GM12878 (cell line): ENCODE measurements around the gene ITPKB. TPM values are rescaled to one million over a fixed set of nuclear protein-coding genes. Genes with fewer than 3 reads are reported as not detected.

Source experiments
- ATAC-seq: fragments of 200-7000 bp; cut with Tn5 transposase; 3 replicates; pipeline ENCODE4 v1.9.1; 2020; ENCODE audit warnings: mild to moderate bottlenecking, moderate library complexity
- BruUV-seq: library from RNA; stranded (reverse); fragments of 400-500 nt; replicated peaks from 2 replicates; lab custom pipeline; 2021; lab: Mats Ljungman, UMichigan
- CTCF ChIA-PET: fragments of 300-600 bp; sonication (Branson Sonifier 250); formaldehyde crosslinking; extraction: SDS; loops from one replicate; lab custom pipeline; 2021; ENCODE audit warnings: inconsistent platforms; lab: Yijun Ruan, JAX
- POLR2A ChIA-PET: fragments of 350-600 bp; formaldehyde crosslinking; extraction: SDS; loops from one replicate; lab custom pipeline; 2021; ENCODE audit warnings: inconsistent platforms; lab: Charles Lee
- RAD21 ChIA-PET: fragments of 300-600 bp; sonication (Branson Sonifier 250); formaldehyde crosslinking; loops from one replicate; lab custom pipeline; 2023; ENCODE audit warnings: antibody characterized with exemption; ENCODE audit not compliant: unreplicated experiment; lab: Charles Lee
- SMC1A ChIA-PET: fragments of 300-600 bp; sonication (Branson Sonifier 250); formaldehyde crosslinking; loops from one replicate; lab custom pipeline; 2023; ENCODE audit not compliant: unreplicated experiment, uncharacterized antibody; lab: Charles Lee
- DNase-seq: peaks from one replicate; pipeline ENCODE4 v3.0.0-alpha.2; 2011; ENCODE audit warnings: low read depth, low spot score
- FAIRE-seq: peaks from 3 replicates; lab custom pipeline; 2011; peaks lifted over from hg19 to GRCh38; lab: Jason Lieb, UNC
- H2AFZ ChIP-seq: 2 replicates; pipeline ENCODE4 v1.6.0; 2011; ENCODE audit warnings: low read depth, low read length, control low read depth; ENCODE audit not compliant: control insufficient read depth
- H3K27ac ChIP-seq: 2 replicates; pipeline ENCODE4 v1.5.1; 2011; ENCODE audit warnings: control low read depth; ENCODE audit not compliant: control insufficient read depth, insufficient read depth
- H3K27me3 ChIP-seq, 2 experiments: replicated peaks in 1 of 2; 2 replicates each; pipeline versions ENCODE4 v1.6.0 to v1.6.1; 2011; ENCODE audit warnings: low read length in 1 of 2; ENCODE audit not compliant: control insufficient read depth in 2 of 2, insufficient read depth in 2 of 2
- H3K36me3 ChIP-seq, 2 experiments: 2 replicates each; pipeline ENCODE4 v1.5.1; 2011; ENCODE audit warnings: low read length in 1 of 2; ENCODE audit not compliant: control insufficient read depth in 2 of 2, insufficient read depth in 2 of 2
- H3K4me1 ChIP-seq: 2 replicates; pipeline ENCODE4 v1.6.1; 2011; ENCODE audit warnings: mild to moderate bottlenecking, low read length, moderate library complexity, mixed read lengths; ENCODE audit not compliant: control insufficient read depth, insufficient read depth
- H3K4me2 ChIP-seq: 2 replicates; pipeline ENCODE4 v1.6.0; 2011; ENCODE audit warnings: control low read depth; ENCODE audit not compliant: control insufficient read depth, insufficient read depth
- H3K4me3 ChIP-seq: fragments of 200-600 bp; sonication (generic); 2 replicates; pipeline ENCODE4 v1.5.1; 2016
- H3K79me2 ChIP-seq: 2 replicates; pipeline ENCODE4 v1.6.0; 2011; ENCODE audit warnings: low read length; ENCODE audit not compliant: control insufficient read depth, insufficient read depth
- H3K9ac ChIP-seq: 2 replicates; pipeline ENCODE4 v1.8.0; 2011; ENCODE audit warnings: low read length, control low read depth, mixed read lengths; ENCODE audit not compliant: control insufficient read depth, insufficient read depth
- H3K9me3 ChIP-seq: replicated peaks from 3 replicates; pipeline ENCODE4 v1.5.1; 2011; ENCODE audit warnings: mild to moderate bottlenecking, low read length; ENCODE audit not compliant: control insufficient read depth, insufficient read depth
- H4K20me1 ChIP-seq: 2 replicates; pipeline ENCODE4 v1.6.0; 2011; ENCODE audit not compliant: control insufficient read depth, insufficient read depth
- ATF7 ChIP-seq: fragments of 450-650 bp; IDR thresholded peaks from 2 replicates; pipeline ENCODE4 v1.6.1; 2016; ENCODE audit warnings: low read depth, mild to moderate bottlenecking
- BRCA1 ChIP-seq: IDR thresholded peaks from 2 replicates; pipeline ENCODE4 v1.6.1; 2011; ENCODE audit warnings: low read depth, low read length, improper control_type of control experiment
- HCFC1 ChIP-seq: fragments of 150-350 bp; IDR thresholded peaks from 2 replicates; pipeline ENCODE4 v1.6.1; 2014; ENCODE audit warnings: low read length
- HDAC6 ChIP-seq: fragments of 200-600 bp; sonication (generic); IDR thresholded peaks from one replicate; pipeline ENCODE4 v1.8.0; 2017; ENCODE audit warnings: antibody characterized with exemption; ENCODE audit not compliant: unreplicated experiment
- JUNB ChIP-seq: IDR thresholded peaks from 2 replicates; pipeline ENCODE4 v1.6.1; 2016; ENCODE audit warnings: antibody characterized with exemption, mild to moderate bottlenecking
- JUND ChIP-seq: IDR thresholded peaks from 2 replicates; pipeline ENCODE4 v1.6.1; 2012; ENCODE audit warnings: low read depth, mild to moderate bottlenecking, low read length, improper control_type of control experiment, moderate library complexity
- MXI1 ChIP-seq: fragments of 150-350 bp; IDR thresholded peaks from 2 replicates; pipeline ENCODE4 v1.6.1; 2011; ENCODE audit warnings: low read depth, mild to moderate bottlenecking, inconsistent platforms, low read length, improper control_type of control experiment
- MYB ChIP-seq: fragments of 150-350 bp; IDR thresholded peaks from 2 replicates; pipeline ENCODE4 v1.6.1; 2014; ENCODE audit warnings: mild to moderate bottlenecking, low read depth, low read length, borderline replicate concordance
- NBN ChIP-seq: fragments of 450-650 bp; IDR thresholded peaks from 2 replicates; pipeline ENCODE4 v1.6.1; 2016
- NFYA ChIP-seq: IDR thresholded peaks from 2 replicates; pipeline ENCODE4 v1.6.1; 2011; ENCODE audit warnings: low read depth, mild to moderate bottlenecking, low read length, improper control_type of control experiment, borderline replicate concordance
- PAX8 ChIP-seq: fragments of 450-650 bp; IDR thresholded peaks from 2 replicates; pipeline ENCODE4 v1.6.1; 2017; ENCODE audit warnings: mild to moderate bottlenecking, moderate library complexity
- RFX5 ChIP-seq: IDR thresholded peaks from 2 replicates; pipeline ENCODE4 v1.6.1; 2011; ENCODE audit warnings: low read depth, low read length, improper control_type of control experiment
- TAF1 ChIP-seq: IDR thresholded peaks from 2 replicates; pipeline ENCODE4 v1.6.1; 2011; ENCODE audit warnings: mild to moderate bottlenecking, low read depth, low read length, borderline replicate concordance
- TARDBP ChIP-seq: IDR thresholded peaks from 2 replicates; pipeline ENCODE4 v1.6.1; 2016; ENCODE audit warnings: borderline replicate concordance
- ZNF622 ChIP-seq: fragments of 450-650 bp; IDR thresholded peaks from 2 replicates; pipeline ENCODE4 v1.6.1; 2017; ENCODE audit warnings: mild to moderate bottlenecking, inconsistent platforms
- WGBS: methylation state at CpG from one replicate; pipeline ENCODE4 v1.1.6; 2016; ENCODE audit warnings: low lambda C conversion rate; ENCODE audit not compliant: insufficient replicate concordance, insufficient coverage; ENCODE audit errors: missing lambda C conversion rate; 5-methylcytosine and 5-hydroxymethylcytosine counted together
- in situ Hi-C: fragments of 300-500 bp; cut with MboI; formaldehyde crosslinking; loops from 9 replicates; pipeline ENCODE4 v1.14.3; 2018; ENCODE audit warnings: mixed read lengths
- intact Hi-C: fragments of 100-400 bp; cut with micrococcal nuclease; formaldehyde crosslinking; loops from one replicate; pipeline ENCODE4 v1.14.2; 2022; ENCODE audit not compliant: unreplicated experiment
- polyA plus RNA-seq, 11 experiments: library from polyadenylated mRNA; depleted of rRNA in 4 of 11; unstranded in 6 of 11; stranded (reverse) in 5 of 11; fragments of >200 nt; fragmentation: Nextera tagmentation in 4 of 11; fragmentation: Illumina TruSeq in 1 of 11; extraction: Ambion mirVana in 4 of 11; extraction: Trizol in 1 of 11; gene quantifications; 1 replicate in 1 of 11; 2 replicates in 10 of 11; pipeline versions ENCODE4 v1.2.1 to v1.2.3, GENCODE V29; 2011 to 2016; ENCODE audit warnings: inconsistent platforms in 2 of 11, missing spikeins in 2 of 11, low read depth in 1 of 11
- total RNA-seq, 4 experiments: library from RNA; depleted of rRNA in 3 of 4; stranded (reverse); fragments of >200 nt in 3 of 4; fragmentation: Illumina TruSeq in 1 of 4; extraction: Trizol in 1 of 4; gene quantifications; 2 replicates each; pipeline versions ENCODE4 v1.2.1 to v1.2.3, GENCODE V29; 2013 to 2021
- TF ChIP-seq, protein P1 (sequence below): fragments of 450-650 bp; conservative IDR thresholded peaks from 2 replicates; pipeline ENCODE4 v1.6.1; 2017; ENCODE audit warnings: mild to moderate bottlenecking, moderate library complexity
- TF ChIP-seq, protein P2 (sequence below): IDR thresholded peaks from 2 replicates; pipeline ENCODE4 v1.6.1; 2011; ENCODE audit warnings: low read depth, mild to moderate bottlenecking, low read length, moderate library complexity, borderline replicate concordance; ENCODE audit errors: extremely low read depth
- TF ChIP-seq, protein P3 (sequence below): fragments of 450-650 bp; IDR thresholded peaks from 2 replicates; pipeline ENCODE4 v1.6.1; 2014; ENCODE audit warnings: mild to moderate bottlenecking

Gene ITPKB
- total and polyA plus RNA-seq, 10 of the 15 experiments (the other 5 are each of a cell fraction or from before 2014, with no cell fraction given) = 1.3 to 38.7 (median 12.9) TPM

GRCh38 chr1:226652613-226653012 lies 86.5 kb downstream of the ITPKB start:
- Histone ChIP-seq H3K27ac (no peak overlapping the region), H3K4me2 (no peak overlapping the region), H3K9ac (no peak overlapping the region), H3K36me3 (peaks cover 6 to 11% of the 10 kb centered on the region in 2 experiments; a peak in 3 of 4 replicates), H2AFZ (no peak overlapping the region), H3K4me3 (no peak overlapping the region), H3K27me3 (no peaks in the 10 kb centered on the region), H3K4me1 (peaks cover 39% of the 10 kb centered on the region), H3K79me2 (peaks cover 24% of the 10 kb centered on the region), H4K20me1 (peaks cover 5% of the 10 kb centered on the region; the same call in 1 of the 2 replicates), H3K9me3 (no peaks in the 10 kb centered on the region)
- in situ Hi-C loops = no loop called here
- no peak for FAIRE-seq
- DNase-seq = no peak
- intact Hi-C loops = loop anchor here (2.0 kb wide), 1 partner anchor 50 kb away; no protein-coding TSS in a partner anchor
- ChIA-PET CTCF (interaction anchor here (1.0 to 2.5 kb wide), 4 partner anchors 8 to 36 kb away, joined by 3 to 12 read pairs (median 5); no protein-coding TSS in a partner anchor), RAD21 (interaction anchor here (1.1 to 2.9 kb wide), 4 partner anchors 9 to 86 kb away, joined by 3 to 17 read pairs (median 6); partner anchors contain the start of gene ITPKB), POLR2A (interaction anchor here (0.9 to 1.7 kb wide), 3 partner anchors 8 to 28 kb away, joined by 3 to 5 read pairs (median 4); no protein-coding TSS in a partner anchor), SMC1A (interaction anchor here (1.9 to 3.5 kb wide), 6 partner anchors 9 to 175 kb away, joined by 6 to 34 read pairs (median 12); no protein-coding TSS in a partner anchor)
- TF ChIP-seq JUNB (no peak), PAX8 (no peak), HCFC1 (no peak), ATF7 (no peak), HDAC6 (no peak), ZNF622 (no peak), NBN (no peak), BRCA1 (no peak), TAF1 (no peak), JUND (no peak), RFX5 (no peak), MYB (no peak), NFYA (no peak), MXI1 (no peak), TARDBP (no peak)
- TF ChIP-seq, protein P1, sequence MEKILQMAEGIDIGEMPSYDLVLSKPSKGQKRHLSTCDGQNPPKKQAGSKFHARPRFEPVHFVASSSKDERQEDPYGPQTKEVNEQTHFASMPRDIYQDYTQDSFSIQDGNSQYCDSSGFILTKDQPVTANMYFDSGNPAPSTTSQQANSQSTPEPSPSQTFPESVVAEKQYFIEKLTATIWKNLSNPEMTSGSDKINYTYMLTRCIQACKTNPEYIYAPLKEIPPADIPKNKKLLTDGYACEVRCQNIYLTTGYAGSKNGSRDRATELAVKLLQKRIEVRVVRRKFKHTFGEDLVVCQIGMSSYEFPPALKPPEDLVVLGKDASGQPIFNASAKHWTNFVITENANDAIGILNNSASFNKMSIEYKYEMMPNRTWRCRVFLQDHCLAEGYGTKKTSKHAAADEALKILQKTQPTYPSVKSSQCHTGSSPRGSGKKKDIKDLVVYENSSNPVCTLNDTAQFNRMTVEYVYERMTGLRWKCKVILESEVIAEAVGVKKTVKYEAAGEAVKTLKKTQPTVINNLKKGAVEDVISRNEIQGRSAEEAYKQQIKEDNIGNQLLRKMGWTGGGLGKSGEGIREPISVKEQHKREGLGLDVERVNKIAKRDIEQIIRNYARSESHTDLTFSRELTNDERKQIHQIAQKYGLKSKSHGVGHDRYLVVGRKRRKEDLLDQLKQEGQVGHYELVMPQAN = no peak
- TF ChIP-seq, protein P2, sequence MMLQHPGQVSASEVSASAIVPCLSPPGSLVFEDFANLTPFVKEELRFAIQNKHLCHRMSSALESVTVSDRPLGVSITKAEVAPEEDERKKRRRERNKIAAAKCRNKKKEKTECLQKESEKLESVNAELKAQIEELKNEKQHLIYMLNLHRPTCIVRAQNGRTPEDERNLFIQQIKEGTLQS = no peak
- TF ChIP-seq, protein P3, sequence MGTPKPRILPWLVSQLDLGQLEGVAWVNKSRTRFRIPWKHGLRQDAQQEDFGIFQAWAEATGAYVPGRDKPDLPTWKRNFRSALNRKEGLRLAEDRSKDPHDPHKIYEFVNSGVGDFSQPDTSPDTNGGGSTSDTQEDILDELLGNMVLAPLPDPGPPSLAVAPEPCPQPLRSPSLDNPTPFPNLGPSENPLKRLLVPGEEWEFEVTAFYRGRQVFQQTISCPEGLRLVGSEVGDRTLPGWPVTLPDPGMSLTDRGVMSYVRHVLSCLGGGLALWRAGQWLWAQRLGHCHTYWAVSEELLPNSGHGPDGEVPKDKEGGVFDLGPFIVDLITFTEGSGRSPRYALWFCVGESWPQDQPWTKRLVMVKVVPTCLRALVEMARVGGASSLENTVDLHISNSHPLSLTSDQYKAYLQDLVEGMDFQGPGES = no peak
- no peak; the same call in 2 of the 3 replicates for ATAC-seq
- WGBS = 97% methylated on average over 6 of the region's 6 CpGs
- BruUV-seq = no TSS peak
